GM23338 (cell line): Measurements from ENCODE around the gene ST6GALNAC6. TPM values are rescaled to one million over a fixed set of nuclear protein-coding genes. Genes with fewer than 3 reads are reported as not detected.

Experiments
- ATAC-seq: fragments of 200-7000 bp; cut with Tn5 transposase; 3 replicates; pipeline ENCODE4 v1.9.1; 2020
- DNase-seq: peaks from one replicate; pipeline ENCODE4 v3.0.0-alpha.2; 2015; ENCODE audit warnings: low spot score
- H2AFZ ChIP-seq: fragments of 200-600 bp; sonication (generic); 2 replicates; pipeline ENCODE4 v1.8.0; 2016; ENCODE audit warnings: antibody characterized with exemption, mild to moderate bottlenecking, moderate library complexity
- H3F3A ChIP-seq: fragments of 200-600 bp; sonication (generic); replicated peaks from 2 replicates; pipeline ENCODE4 v1.8.0; 2017; ENCODE audit warnings: antibody characterized with exemption, mixed run types, low read depth
- H3K27ac ChIP-seq: fragments of 200-600 bp; sonication (generic); 2 replicates; pipeline ENCODE4 v1.6.1; 2016; ENCODE audit warnings: low read depth
- H3K27me3 ChIP-seq: fragments of 200-600 bp; sonication (generic); 2 replicates; pipeline ENCODE4 v1.8.0; 2016; ENCODE audit warnings: mild to moderate bottlenecking, mixed run types, moderate library complexity; ENCODE audit not compliant: insufficient read depth
- H3K36me3 ChIP-seq: fragments of 200-600 bp; sonication (generic); 2 replicates; pipeline ENCODE4 v1.8.0; 2016; ENCODE audit warnings: mild to moderate bottlenecking; ENCODE audit not compliant: insufficient read depth
- H3K4me1 ChIP-seq: fragments of 200-600 bp; sonication (generic); 2 replicates; pipeline ENCODE4 v1.8.0; 2016; ENCODE audit warnings: mild to moderate bottlenecking, moderate library complexity; ENCODE audit not compliant: insufficient read depth
- H3K4me2 ChIP-seq: fragments of 200-600 bp; sonication (generic); 2 replicates; pipeline ENCODE4 v1.7.1; 2017; ENCODE audit warnings: mixed run types
- H3K4me3 ChIP-seq: fragments of 200-600 bp; sonication (generic); 2 replicates; pipeline ENCODE4 v1.6.1; 2016; ENCODE audit warnings: mixed run types
- H3K79me2 ChIP-seq: fragments of 200-600 bp; sonication (generic); replicated peaks from 2 replicates; pipeline ENCODE4 v1.8.0; 2017; ENCODE audit warnings: mild to moderate bottlenecking; ENCODE audit not compliant: insufficient read depth
- H3K9me2 ChIP-seq: fragments of 200-600 bp; sonication (generic); 2 replicates; pipeline ENCODE4 v1.8.0; 2017; ENCODE audit not compliant: insufficient read depth
- H4K20me1 ChIP-seq: fragments of 200-600 bp; sonication (generic); replicated peaks from 2 replicates; pipeline ENCODE4 v1.8.0; 2017; ENCODE audit warnings: mild to moderate bottlenecking; ENCODE audit not compliant: insufficient read depth
- H3K27ac Mint-ChIP-seq: 2 replicates; pipeline ENCODE4 v1.8.0; 2020; ENCODE audit warnings: inconsistent platforms, mild to moderate bottlenecking, moderate library complexity, mixed read lengths
- H3K27me3 Mint-ChIP-seq: 3 replicates; pipeline ENCODE4 v1.8.0; 2022; ENCODE audit warnings: low read depth, mild to moderate bottlenecking, moderate library complexity, mixed read lengths, inconsistent platforms; ENCODE audit not compliant: insufficient read depth, poor library complexity
- H3K36me3 Mint-ChIP-seq: 3 replicates; pipeline ENCODE4 v1.8.0; 2021; ENCODE audit warnings: low read depth, mild to moderate bottlenecking, inconsistent platforms, moderate library complexity, mixed read lengths
- H3K4me1 Mint-ChIP-seq: 3 replicates; pipeline ENCODE4 v1.8.0; 2020; ENCODE audit warnings: mild to moderate bottlenecking, inconsistent platforms, mixed read lengths
- H3K4me3 Mint-ChIP-seq: 3 replicates; pipeline ENCODE4 v1.8.0; 2021; ENCODE audit warnings: moderate library complexity, mild to moderate bottlenecking, inconsistent platforms, mixed read lengths
- H3K9me3 Mint-ChIP-seq: 3 replicates; pipeline ENCODE4 v1.8.0; 2020; ENCODE audit warnings: moderate library complexity, mild to moderate bottlenecking, inconsistent platforms, mixed read lengths
- CREB1 ChIP-seq: fragments of 250-450 bp; sonication (Bioruptor Pico); IDR thresholded peaks from 2 replicates; pipeline ENCODE4 v1.5.0; 2020; ENCODE audit warnings: low read depth, mild to moderate bottlenecking, moderate library complexity
- EZH2 ChIP-seq: fragments of 200-600 bp; sonication (generic); IDR thresholded peaks from one replicate; pipeline ENCODE4 v1.8.0; 2017; ENCODE audit warnings: antibody characterized with exemption, mild to moderate bottlenecking, low read depth; ENCODE audit not compliant: unreplicated experiment
- EZH2phosphoT487 ChIP-seq: fragments of 200-600 bp; sonication (generic); IDR thresholded peaks from one replicate; pipeline ENCODE4 v1.8.1; 2018; ENCODE audit warnings: antibody characterized with exemption; ENCODE audit not compliant: unreplicated experiment
- NANOG ChIP-seq: IDR thresholded peaks from 2 replicates; pipeline ENCODE4 v1.6.1; 2016; ENCODE audit warnings: antibody characterized with exemption, borderline replicate concordance
- POLR2AphosphoS5 ChIP-seq: IDR thresholded peaks from 2 replicates; pipeline ENCODE4 v1.6.1; 2016; ENCODE audit warnings: antibody characterized with exemption, low read depth
- REST ChIP-seq: IDR thresholded peaks from one replicate; pipeline ENCODE4 v1.6.1; 2018; ENCODE audit warnings: antibody characterized with exemption; ENCODE audit not compliant: unreplicated experiment
- STAT1 ChIP-seq: IDR thresholded peaks from one replicate; pipeline ENCODE4 v1.6.1; 2016; ENCODE audit warnings: antibody characterized with exemption; ENCODE audit not compliant: unreplicated experiment
- ZNF114 ChIP-seq: fragments of 250-450 bp; sonication (Bioruptor Pico); IDR thresholded peaks from 2 replicates; pipeline ENCODE4 v1.5.0; 2020; ENCODE audit warnings: mild to moderate bottlenecking, moderate library complexity
- ZNF462 ChIP-seq: fragments of 250-450 bp; sonication (Bioruptor Pico); IDR thresholded peaks from 2 replicates; pipeline ENCODE4 v1.5.0; 2020; ENCODE audit warnings: mild to moderate bottlenecking, moderate library complexity
- polyA plus RNA-seq: library from polyadenylated mRNA; unstranded; fragments of >200 nt; fragmentation: Nextera tagmentation; extraction: Ambion mirVana; gene quantifications from 2 replicates; pipeline ENCODE4 v1.2.1, GENCODE V29; 2016
- total RNA-seq: library from RNA; depleted of rRNA; stranded (reverse); fragments of >200 nt; shearing (Covaris generic); gene quantifications from 2 replicates; pipeline ENCODE4 v1.2.3, GENCODE V29; 2014
- TF ChIP-seq, protein P1 (sequence below), 2 experiments: fragments of 200-600 bp in 1 of 2; sonication (generic) in 1 of 2; conservative IDR thresholded peaks; 2 replicates each; pipeline versions ENCODE4 v1.5.1 to v1.6.1; 2016 to 2017; ENCODE audit warnings: antibody characterized with exemption in 2 of 2, low read depth in 2 of 2, mild to moderate bottlenecking in 2 of 2, moderate library complexity in 1 of 2
- TF ChIP-seq, protein P2 (sequence below): IDR thresholded peaks from 2 replicates; pipeline ENCODE4 v1.6.1; 2016; ENCODE audit warnings: antibody characterized with exemption

The ST6GALNAC6 gene
- total and polyA plus RNA-seq, 2 experiments from 2014 or later: 20.7 to 39.2 TPM

DNA sequence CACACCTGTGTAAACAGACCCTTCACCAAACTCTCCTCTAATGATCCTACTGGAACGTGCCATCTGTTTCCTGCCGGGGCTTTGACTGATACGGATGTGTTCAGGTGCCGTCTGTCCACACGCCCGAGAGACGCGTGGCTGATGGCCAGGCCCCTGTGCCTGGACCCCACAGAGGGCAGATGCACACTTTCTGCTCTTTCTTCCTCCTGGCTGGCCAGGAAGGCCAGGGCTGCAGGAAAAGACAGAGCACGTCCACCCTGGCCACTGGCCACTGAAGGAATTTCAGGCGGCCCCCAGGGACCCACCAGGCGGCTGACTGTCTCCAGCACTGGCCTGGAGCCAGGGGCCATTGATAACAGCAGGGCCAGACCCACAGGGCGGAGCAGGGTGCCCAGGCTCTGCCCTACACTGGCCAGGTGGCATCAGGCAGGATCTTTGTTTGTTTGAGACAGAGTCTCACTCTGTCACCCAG lies 41.3 kb downstream of the ST6GALNAC6 start:
- Histone ChIP-seq H3F3A (no peaks in the 10 kb centered on the region), H3K27ac (no peak overlapping the region), H4K20me1 (no peaks in the 10 kb centered on the region), H3K4me3 (no peak overlapping the region), H3K27me3 (no peaks in the 10 kb centered on the region), H2AFZ (no peak overlapping the region), H3K79me2 (no peaks in the 10 kb centered on the region), H3K4me1 (peaks cover 4% of the 10 kb centered on the region; the same call in 1 of the 2 replicates), H3K9me2 (no peaks in the 10 kb centered on the region), H3K36me3 (no peaks in the 10 kb centered on the region), H3K4me2 (no peak overlapping the region)
- Mint-ChIP-seq H3K9me3 (no peaks in the 10 kb centered on the region), H3K4me1 (peaks cover 12% of the 10 kb centered on the region), H3K36me3 (no peaks in the 10 kb centered on the region), H3K27me3 (peaks cover 8% of the 10 kb centered on the region), H3K27ac (no peak overlapping the region), H3K4me3 (no peak overlapping the region)
- DNase-seq (no peak), ATAC-seq (no peak)
- TF ChIP-seq, protein P1, sequence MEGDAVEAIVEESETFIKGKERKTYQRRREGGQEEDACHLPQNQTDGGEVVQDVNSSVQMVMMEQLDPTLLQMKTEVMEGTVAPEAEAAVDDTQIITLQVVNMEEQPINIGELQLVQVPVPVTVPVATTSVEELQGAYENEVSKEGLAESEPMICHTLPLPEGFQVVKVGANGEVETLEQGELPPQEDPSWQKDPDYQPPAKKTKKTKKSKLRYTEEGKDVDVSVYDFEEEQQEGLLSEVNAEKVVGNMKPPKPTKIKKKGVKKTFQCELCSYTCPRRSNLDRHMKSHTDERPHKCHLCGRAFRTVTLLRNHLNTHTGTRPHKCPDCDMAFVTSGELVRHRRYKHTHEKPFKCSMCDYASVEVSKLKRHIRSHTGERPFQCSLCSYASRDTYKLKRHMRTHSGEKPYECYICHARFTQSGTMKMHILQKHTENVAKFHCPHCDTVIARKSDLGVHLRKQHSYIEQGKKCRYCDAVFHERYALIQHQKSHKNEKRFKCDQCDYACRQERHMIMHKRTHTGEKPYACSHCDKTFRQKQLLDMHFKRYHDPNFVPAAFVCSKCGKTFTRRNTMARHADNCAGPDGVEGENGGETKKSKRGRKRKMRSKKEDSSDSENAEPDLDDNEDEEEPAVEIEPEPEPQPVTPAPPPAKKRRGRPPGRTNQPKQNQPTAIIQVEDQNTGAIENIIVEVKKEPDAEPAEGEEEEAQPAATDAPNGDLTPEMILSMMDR (conservative IDR thresholded peaks at IDR 0.05; ENCODE audit: low read depth in 2 of 2): no peak
- no peak for TF ChIP-seq STAT1
- TF ChIP-seq CREB1 (CRISPR knock-in tag): no peak
- TF ChIP-seq EZH2phosphoT487: no peak
- no peak for TF ChIP-seq ZNF114
- TF ChIP-seq, protein P2, sequence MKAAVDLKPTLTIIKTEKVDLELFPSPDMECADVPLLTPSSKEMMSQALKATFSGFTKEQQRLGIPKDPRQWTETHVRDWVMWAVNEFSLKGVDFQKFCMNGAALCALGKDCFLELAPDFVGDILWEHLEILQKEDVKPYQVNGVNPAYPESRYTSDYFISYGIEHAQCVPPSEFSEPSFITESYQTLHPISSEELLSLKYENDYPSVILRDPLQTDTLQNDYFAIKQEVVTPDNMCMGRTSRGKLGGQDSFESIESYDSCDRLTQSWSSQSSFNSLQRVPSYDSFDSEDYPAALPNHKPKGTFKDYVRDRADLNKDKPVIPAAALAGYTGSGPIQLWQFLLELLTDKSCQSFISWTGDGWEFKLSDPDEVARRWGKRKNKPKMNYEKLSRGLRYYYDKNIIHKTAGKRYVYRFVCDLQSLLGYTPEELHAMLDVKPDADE: no peak
- TF ChIP-seq REST: no peak
- TF ChIP-seq ZNF462 (CRISPR knock-in tag): no peak
- no peak for TF ChIP-seq POLR2AphosphoS5
- TF ChIP-seq NANOG: no peak
- no peak for TF ChIP-seq EZH2
